ENCODE results near the gene PLN. TPM values are rescaled to one million over a fixed set of nuclear protein-coding genes. Genes with fewer than 3 reads are reported as not detected.

The PLN gene
- total RNA-seq, 1 experiment from 2014 or later: not detected

DNA sequence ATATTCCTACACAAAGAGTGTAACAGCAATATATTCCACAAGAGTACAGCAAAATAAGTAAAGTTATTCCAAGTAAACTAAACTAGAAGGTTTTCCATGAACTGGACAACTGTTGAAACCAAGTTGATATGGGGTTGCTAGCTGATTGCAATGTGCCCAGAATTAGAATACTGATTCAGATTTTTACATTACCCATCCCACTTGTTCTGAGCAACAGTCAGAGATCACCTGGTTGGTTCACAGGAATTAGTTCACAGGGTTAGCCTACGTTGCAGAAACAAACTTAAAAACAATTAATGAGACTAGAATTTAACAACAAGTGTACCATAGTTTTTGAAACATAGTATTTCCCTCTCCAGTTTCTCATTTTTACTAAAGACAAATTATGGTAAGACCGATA is 54.2 kb downstream of the PLN start:
- intact Hi-C loops (cut with micrococcal nuclease): no loop called here
- no peaks in the 10 kb centered on the region for H3K27me3 ChIP-seq (ENCODE audit: low read length)
- H3K4me2 ChIP-seq (ENCODE audit: low read length): no peak overlapping the region
- DNase-seq: no peak
- no peaks in the 10 kb centered on the region for H3K9me2 ChIP-seq (replicated peaks; ENCODE audit: low read length)
- no peaks in the 10 kb centered on the region for H3K4me1 ChIP-seq (ENCODE audit: insufficient read depth, low read length)
- no peak for TF ChIP-seq EZH2 (IDR thresholded peaks at IDR 0.05; ENCODE audit: low read length, unreplicated experiment)
- TF ChIP-seq EZH2phosphoT487 (IDR thresholded peaks at IDR 0.05; ENCODE audit: borderline replicate concordance, low read length): no peak
- TF ChIP-seq, protein P1, sequence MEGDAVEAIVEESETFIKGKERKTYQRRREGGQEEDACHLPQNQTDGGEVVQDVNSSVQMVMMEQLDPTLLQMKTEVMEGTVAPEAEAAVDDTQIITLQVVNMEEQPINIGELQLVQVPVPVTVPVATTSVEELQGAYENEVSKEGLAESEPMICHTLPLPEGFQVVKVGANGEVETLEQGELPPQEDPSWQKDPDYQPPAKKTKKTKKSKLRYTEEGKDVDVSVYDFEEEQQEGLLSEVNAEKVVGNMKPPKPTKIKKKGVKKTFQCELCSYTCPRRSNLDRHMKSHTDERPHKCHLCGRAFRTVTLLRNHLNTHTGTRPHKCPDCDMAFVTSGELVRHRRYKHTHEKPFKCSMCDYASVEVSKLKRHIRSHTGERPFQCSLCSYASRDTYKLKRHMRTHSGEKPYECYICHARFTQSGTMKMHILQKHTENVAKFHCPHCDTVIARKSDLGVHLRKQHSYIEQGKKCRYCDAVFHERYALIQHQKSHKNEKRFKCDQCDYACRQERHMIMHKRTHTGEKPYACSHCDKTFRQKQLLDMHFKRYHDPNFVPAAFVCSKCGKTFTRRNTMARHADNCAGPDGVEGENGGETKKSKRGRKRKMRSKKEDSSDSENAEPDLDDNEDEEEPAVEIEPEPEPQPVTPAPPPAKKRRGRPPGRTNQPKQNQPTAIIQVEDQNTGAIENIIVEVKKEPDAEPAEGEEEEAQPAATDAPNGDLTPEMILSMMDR (conservative IDR thresholded peaks at IDR 0.05; ENCODE audit: low read depth, low read length): no peak
- no peak overlapping the region for H3K9ac ChIP-seq (ENCODE audit: low read length)
- ChIA-PET POLR2A (ENCODE audit: unreplicated experiment) (no interaction called here), CTCF (no interaction called here)
- ATAC-seq: no peak
- no peaks in the 10 kb centered on the region for H3K9me3 ChIP-seq (ENCODE audit: low read length)
- H3K4me3 ChIP-seq (ENCODE audit: low read length): no peak overlapping the region
- no peak overlapping the region for H2AFZ ChIP-seq (ENCODE audit: low read length)
- H3K36me3 ChIP-seq (ENCODE audit: low read depth, low read length): no peaks in the 10 kb centered on the region
- no peaks in the 10 kb centered on the region for H3K79me2 ChIP-seq (ENCODE audit: low read length)
- BruUV-seq (replicated peaks): no TSS peak
- H4K20me1 ChIP-seq (ENCODE audit: low read length): no peaks in the 10 kb centered on the region
- no peaks in the 10 kb centered on the region for H3F3A ChIP-seq (ENCODE audit: low read length, unreplicated experiment)
- H3K27ac ChIP-seq (ENCODE audit: low read length): no peak overlapping the region

DNA sequence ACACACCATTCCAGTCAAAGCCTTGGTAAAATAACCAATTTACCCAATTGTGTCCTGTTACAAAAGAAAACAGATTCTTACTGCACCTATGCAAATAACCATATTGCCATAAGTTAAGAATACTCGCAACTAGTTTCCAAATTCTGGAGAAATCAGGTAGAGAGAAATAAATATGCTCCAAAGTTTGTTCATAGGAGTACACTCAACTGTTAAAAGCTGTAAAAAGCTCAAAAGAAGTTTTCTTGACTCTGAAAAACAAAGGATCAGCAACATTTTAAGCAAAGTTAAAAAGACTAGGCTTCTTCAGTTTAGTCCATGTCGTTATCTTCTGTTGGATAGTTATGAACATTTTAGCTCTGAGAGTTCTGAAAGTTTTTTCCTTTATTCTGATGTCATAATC is 55.3 kb downstream of the PLN start:
- POLR2A ChIA-PET (ENCODE audit: unreplicated experiment): interaction anchor here (0.6 kb wide), 1 partner anchor 61 kb away, joined by 4 read pairs; no protein-coding TSS in a partner anchor
- H3K79me2 ChIP-seq (ENCODE audit: low read length): no peaks in the 10 kb centered on the region

DNA sequence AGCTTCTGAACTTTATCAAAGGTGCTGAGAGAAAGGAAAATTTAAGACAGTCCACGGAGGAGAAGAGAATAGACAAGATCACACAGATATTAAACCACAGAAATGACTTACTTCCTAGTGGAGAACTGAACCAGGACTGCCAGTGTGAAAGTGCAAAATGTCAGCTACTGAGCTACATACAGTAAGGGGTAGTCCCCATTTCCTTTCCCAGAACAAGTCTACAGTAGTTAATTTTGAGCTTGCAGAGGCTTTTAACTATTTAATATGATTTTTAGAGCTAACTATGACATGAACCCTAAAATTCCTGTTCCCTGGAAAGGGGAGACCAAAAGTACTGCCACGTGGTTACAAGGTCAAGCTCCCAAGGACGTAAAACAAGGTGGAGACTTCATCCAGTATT is 58.2 kb downstream of the PLN start:
- H3K4me2 ChIP-seq (ENCODE audit: low read length): no peak overlapping the region
- CTCF ChIA-PET: interaction anchor here (0.7 kb wide), 1 partner anchor 207 kb away, joined by 5 read pairs; no protein-coding TSS in a partner anchor
- H4K20me1 ChIP-seq (ENCODE audit: low read length): no peaks in the 10 kb centered on the region
- no peaks in the 10 kb centered on the region for H3K36me3 ChIP-seq (ENCODE audit: low read depth, low read length)
- H3F3A ChIP-seq (ENCODE audit: low read length, unreplicated experiment): no peaks in the 10 kb centered on the region
- BruUV-seq (replicated peaks): no TSS peak
- H3K4me1 ChIP-seq (ENCODE audit: insufficient read depth, low read length): no peaks in the 10 kb centered on the region
- no peak overlapping the region for H3K9ac ChIP-seq (ENCODE audit: low read length)
- POLR2A ChIA-PET (ENCODE audit: unreplicated experiment): interaction anchor here (0.6 kb wide), 1 partner anchor 158 kb away, joined by 3 read pairs; no protein-coding TSS in a partner anchor
- no peaks in the 10 kb centered on the region for H3K9me2 ChIP-seq (replicated peaks; ENCODE audit: low read length)
- H3K27ac ChIP-seq (ENCODE audit: low read length): no peak overlapping the region
- no peaks in the 10 kb centered on the region for H3K79me2 ChIP-seq (ENCODE audit: low read length)
- no peak overlapping the region for H3K4me3 ChIP-seq (ENCODE audit: low read length)
- no peak for DNase-seq
- no peaks in the 10 kb centered on the region for H3K9me3 ChIP-seq (ENCODE audit: low read length)
- intact Hi-C loops (cut with micrococcal nuclease): no loop called here
- no peak for ATAC-seq
- H3K27me3 ChIP-seq (ENCODE audit: low read length): no peaks in the 10 kb centered on the region
- no peak for TF ChIP-seq EZH2 (IDR thresholded peaks at IDR 0.05; ENCODE audit: low read length, unreplicated experiment)
- TF ChIP-seq EZH2phosphoT487 (IDR thresholded peaks at IDR 0.05; ENCODE audit: borderline replicate concordance, low read length): no peak
- TF ChIP-seq, protein P1 (conservative IDR thresholded peaks at IDR 0.05; ENCODE audit: low read depth, low read length): no peak
- H2AFZ ChIP-seq (ENCODE audit: low read length): no peak overlapping the region

More for the DNA sequence above, 55.3 kb downstream of the PLN start:
- H3K4me3 ChIP-seq (ENCODE audit: low read length): no peak overlapping the region
- H4K20me1 ChIP-seq (ENCODE audit: low read length): no peaks in the 10 kb centered on the region
- no peaks in the 10 kb centered on the region for H3F3A ChIP-seq (ENCODE audit: low read length, unreplicated experiment)
- H3K9ac ChIP-seq (ENCODE audit: low read length): no peak overlapping the region
- BruUV-seq (replicated peaks): no TSS peak
- DNase-seq (no peak), ATAC-seq (no peak)
- no peaks in the 10 kb centered on the region for H3K9me3 ChIP-seq (ENCODE audit: low read length)
- no peak overlapping the region for H3K4me2 ChIP-seq (ENCODE audit: low read length)
- no peaks in the 10 kb centered on the region for H3K4me1 ChIP-seq (ENCODE audit: insufficient read depth, low read length)
- H3K36me3 ChIP-seq (ENCODE audit: low read depth, low read length): no peaks in the 10 kb centered on the region
- intact Hi-C loops (cut with micrococcal nuclease): no loop called here
- H2AFZ ChIP-seq (ENCODE audit: low read length): no peak overlapping the region
- no peaks in the 10 kb centered on the region for H3K27me3 ChIP-seq (ENCODE audit: low read length)
- CTCF ChIA-PET: no interaction called here
- H3K9me2 ChIP-seq (replicated peaks; ENCODE audit: low read length): no peaks in the 10 kb centered on the region
- no peak overlapping the region for H3K27ac ChIP-seq (ENCODE audit: low read length)
- no peak for TF ChIP-seq EZH2 (IDR thresholded peaks at IDR 0.05; ENCODE audit: low read length, unreplicated experiment)
- TF ChIP-seq, protein P1 (conservative IDR thresholded peaks at IDR 0.05; ENCODE audit: low read depth, low read length): no peak
- TF ChIP-seq EZH2phosphoT487 (IDR thresholded peaks at IDR 0.05; ENCODE audit: borderline replicate concordance, low read length): no peak
